Measurements from ENCODE around the gene ZBTB7C.

Gene ZBTB7C

DNA sequence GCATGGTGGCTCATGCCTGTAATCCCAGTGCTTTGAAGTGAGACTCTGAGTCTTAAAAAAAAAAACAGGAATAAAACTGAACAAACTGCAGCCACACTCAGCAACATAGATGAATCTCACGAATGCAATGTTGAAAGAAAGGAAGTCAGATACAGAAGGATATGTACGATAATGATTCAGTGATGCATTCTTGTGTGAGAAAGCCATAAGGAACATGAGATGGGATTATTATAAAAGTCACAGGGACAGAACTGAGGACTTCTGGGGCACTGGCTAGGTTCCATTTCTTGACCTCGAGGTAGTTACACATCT lies 421.8 kb downstream of the ZBTB7C start:
- TF ChIP-seq FOXP2 (optimal IDR thresholded peaks at IDR 0.05; ENCODE audit: borderline replicate concordance, extremely low read depth, extremely low read length, insufficient read depth): no peak

DNA sequence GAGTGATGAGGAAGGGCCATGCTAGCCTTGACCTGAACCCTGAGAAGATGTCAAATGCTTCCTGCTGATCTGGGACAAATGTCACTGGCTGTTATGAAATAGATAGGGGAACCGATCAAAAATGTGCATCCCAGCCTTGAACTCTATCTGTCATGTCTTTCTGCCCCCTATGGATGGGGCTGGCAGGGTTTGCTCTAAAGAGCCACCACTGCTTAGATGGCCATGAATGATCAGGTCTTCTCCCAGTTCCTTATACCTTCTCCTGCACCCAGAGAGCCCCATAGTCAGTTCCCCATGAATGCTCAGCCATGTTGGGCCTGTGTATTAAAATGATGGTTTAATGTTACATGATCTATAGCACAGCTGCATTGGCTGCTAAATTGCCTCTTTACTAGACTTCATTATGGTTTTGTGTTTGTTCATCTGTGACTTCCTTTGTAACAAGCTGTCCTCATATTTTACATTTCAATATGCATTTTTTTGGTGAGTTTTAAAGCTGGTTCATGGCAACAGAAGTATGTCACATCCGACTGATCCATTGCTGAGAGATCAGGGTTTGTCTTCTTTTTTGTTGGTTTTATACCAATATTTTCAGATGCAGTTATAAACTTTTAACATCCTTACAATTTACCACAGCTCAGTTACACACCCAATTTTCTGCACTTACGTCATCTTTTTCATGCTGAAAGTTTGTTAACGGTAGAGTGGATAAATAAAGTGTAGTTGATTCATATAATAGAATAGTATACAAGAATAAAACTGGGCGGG lies 422.4 kb downstream of the ZBTB7C start:
- no peak for TF ChIP-seq FOXP2 (optimal IDR thresholded peaks at IDR 0.05; ENCODE audit: borderline replicate concordance, extremely low read depth, extremely low read length, insufficient read depth)
- TF ChIP-seq, protein P1, sequence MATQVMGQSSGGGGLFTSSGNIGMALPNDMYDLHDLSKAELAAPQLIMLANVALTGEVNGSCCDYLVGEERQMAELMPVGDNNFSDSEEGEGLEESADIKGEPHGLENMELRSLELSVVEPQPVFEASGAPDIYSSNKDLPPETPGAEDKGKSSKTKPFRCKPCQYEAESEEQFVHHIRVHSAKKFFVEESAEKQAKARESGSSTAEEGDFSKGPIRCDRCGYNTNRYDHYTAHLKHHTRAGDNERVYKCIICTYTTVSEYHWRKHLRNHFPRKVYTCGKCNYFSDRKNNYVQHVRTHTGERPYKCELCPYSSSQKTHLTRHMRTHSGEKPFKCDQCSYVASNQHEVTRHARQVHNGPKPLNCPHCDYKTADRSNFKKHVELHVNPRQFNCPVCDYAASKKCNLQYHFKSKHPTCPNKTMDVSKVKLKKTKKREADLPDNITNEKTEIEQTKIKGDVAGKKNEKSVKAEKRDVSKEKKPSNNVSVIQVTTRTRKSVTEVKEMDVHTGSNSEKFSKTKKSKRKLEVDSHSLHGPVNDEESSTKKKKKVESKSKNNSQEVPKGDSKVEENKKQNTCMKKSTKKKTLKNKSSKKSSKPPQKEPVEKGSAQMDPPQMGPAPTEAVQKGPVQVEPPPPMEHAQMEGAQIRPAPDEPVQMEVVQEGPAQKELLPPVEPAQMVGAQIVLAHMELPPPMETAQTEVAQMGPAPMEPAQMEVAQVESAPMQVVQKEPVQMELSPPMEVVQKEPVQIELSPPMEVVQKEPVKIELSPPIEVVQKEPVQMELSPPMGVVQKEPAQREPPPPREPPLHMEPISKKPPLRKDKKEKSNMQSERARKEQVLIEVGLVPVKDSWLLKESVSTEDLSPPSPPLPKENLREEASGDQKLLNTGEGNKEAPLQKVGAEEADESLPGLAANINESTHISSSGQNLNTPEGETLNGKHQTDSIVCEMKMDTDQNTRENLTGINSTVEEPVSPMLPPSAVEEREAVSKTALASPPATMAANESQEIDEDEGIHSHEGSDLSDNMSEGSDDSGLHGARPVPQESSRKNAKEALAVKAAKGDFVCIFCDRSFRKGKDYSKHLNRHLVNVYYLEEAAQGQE (IDR thresholded peaks at IDR 0.05; ENCODE audit: insufficient read depth in 1 of 2, low read depth in 2 of 2, low read length in 2 of 2): no peak
- no peak for TF ChIP-seq POLR2AphosphoS5 (IDR thresholded peaks at IDR 0.05; ENCODE audit: low read depth, low read length)
- no peak for TF ChIP-seq SIN3A (IDR thresholded peaks at IDR 0.05; ENCODE audit: borderline replicate concordance, insufficient read depth, low read length)
- TF ChIP-seq TAF1 (IDR thresholded peaks at IDR 0.05; ENCODE audit: borderline replicate concordance, insufficient read depth, low read length): no peak

DNA sequence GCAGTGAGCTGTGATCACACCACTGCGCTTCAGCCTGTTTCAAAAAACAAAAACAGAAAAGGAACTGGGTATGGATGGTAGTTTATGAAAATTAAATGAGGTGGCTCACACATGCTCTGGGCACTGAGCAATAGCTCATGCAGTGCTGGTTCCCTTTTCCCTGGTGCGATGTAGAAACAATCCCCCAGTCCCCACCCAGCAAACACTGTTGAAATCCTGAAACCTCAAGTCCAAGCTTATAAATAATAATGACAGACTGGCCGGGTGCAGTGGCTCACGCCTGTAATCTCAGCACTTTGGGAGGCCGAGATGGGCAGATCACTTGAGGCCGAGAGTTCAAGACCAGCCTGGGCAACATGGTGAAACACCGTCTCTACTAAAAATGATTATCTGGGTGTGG lies 423.3 kb downstream of the ZBTB7C start:
- TF ChIP-seq FOXP2 (optimal IDR thresholded peaks at IDR 0.05; ENCODE audit: borderline replicate concordance, extremely low read depth, extremely low read length, insufficient read depth) (no peak), SIN3A (IDR thresholded peaks at IDR 0.05; ENCODE audit: borderline replicate concordance, insufficient read depth, low read length) (no peak), POLR2AphosphoS5 (IDR thresholded peaks at IDR 0.05; ENCODE audit: low read depth, low read length) (no peak), TAF1 (IDR thresholded peaks at IDR 0.05; ENCODE audit: borderline replicate concordance, insufficient read depth, low read length) (no peak)
- TF ChIP-seq, protein P1 (IDR thresholded peaks at IDR 0.05; ENCODE audit: insufficient read depth in 1 of 2, low read depth in 2 of 2, low read length in 2 of 2): no peak

DNA sequence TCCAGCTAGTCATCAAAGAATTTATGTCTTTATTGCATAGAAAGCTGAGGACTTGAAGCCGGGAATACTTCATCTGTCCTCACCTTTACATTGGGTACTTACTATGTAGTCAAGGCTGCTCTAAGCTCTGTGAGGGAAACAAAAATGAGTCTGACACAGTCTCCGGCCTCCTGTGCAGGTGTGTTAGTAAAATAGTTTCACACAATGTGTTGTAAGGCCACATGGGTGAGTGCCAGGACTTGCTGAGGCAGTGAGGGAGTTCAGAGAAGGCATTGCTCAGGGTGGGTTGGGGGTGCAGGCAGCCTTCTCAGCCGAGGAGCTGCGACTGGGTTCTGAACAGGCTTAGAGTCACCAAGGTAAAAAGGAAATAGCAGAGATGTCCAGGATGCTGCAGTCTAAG lies 424.2 kb downstream of the ZBTB7C start:
- TF ChIP-seq SIN3A (IDR thresholded peaks at IDR 0.05; ENCODE audit: borderline replicate concordance, insufficient read depth, low read length) (no peak), POLR2AphosphoS5 (IDR thresholded peaks at IDR 0.05; ENCODE audit: low read depth, low read length) (no peak), FOXP2 (optimal IDR thresholded peaks at IDR 0.05; ENCODE audit: borderline replicate concordance, extremely low read depth, extremely low read length, insufficient read depth) (no peak), TAF1 (IDR thresholded peaks at IDR 0.05; ENCODE audit: borderline replicate concordance, insufficient read depth, low read length) (no peak)
- TF ChIP-seq, protein P1 (IDR thresholded peaks at IDR 0.05; ENCODE audit: insufficient read depth in 1 of 2, low read depth in 2 of 2, low read length in 2 of 2): no peak

DNA sequence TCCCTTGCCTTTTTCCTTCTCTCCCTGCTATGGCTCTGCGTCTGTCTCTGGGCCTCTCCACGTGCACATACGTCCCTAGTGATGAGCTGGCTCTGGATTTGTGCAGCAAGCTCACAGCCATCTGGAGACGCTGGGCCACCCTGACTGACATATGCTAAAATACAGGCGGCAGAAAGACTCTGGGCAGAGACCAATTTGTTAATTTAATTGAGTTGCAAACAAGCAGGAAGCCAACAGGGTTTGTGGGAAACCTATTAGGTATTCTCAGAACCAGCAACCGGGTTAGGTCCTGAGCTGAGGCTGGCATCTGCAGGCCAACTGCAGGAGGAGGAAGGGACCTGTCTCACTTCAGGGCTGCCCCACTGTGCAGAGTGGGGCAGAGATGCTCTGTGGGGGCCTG lies 425.2 kb downstream of the ZBTB7C start:
- TF ChIP-seq SIN3A (IDR thresholded peaks at IDR 0.05; ENCODE audit: borderline replicate concordance, insufficient read depth, low read length) (no peak), TAF1 (IDR thresholded peaks at IDR 0.05; ENCODE audit: borderline replicate concordance, insufficient read depth, low read length) (no peak), FOXP2 (optimal IDR thresholded peaks at IDR 0.05; ENCODE audit: borderline replicate concordance, extremely low read depth, extremely low read length, insufficient read depth) (no peak), POLR2AphosphoS5 (IDR thresholded peaks at IDR 0.05; ENCODE audit: low read depth, low read length) (no peak)
- TF ChIP-seq, protein P1 (IDR thresholded peaks at IDR 0.05; ENCODE audit: insufficient read depth in 1 of 2, low read depth in 2 of 2, low read length in 2 of 2): no peak
